ENCODE measurements around the gene ASCC3. TPM values are rescaled to one million over a fixed set of nuclear protein-coding genes. Genes with fewer than 3 reads are reported as not detected.

ASCC3 gene
- total and polyA plus RNA-seq, 3 donors from 2014 or later: 16.1 to 29.3 (median 29.0) TPM

DNA sequence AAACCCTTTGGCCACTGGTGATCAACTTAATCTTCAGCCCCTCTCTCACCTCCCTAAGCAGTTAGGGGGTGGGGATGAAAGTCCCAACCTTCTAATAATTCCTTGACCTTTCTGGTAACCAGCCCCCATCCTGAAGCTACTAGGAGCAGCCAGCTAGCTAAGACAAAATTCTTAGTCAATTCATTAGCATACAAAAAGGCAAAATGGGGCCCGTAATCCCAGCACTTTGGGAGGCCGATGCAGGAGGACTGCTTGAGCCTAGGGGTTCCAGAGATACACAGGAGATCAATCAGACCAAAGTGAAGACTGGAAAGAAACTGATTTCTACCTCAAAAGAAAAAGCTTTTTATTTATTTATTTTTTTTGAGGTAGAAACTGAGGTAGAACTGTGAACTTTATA lies 1.8 kb downstream of the ASCC3 start:
- no peaks in the 10 kb centered on the region for H3K36me3 ChIP-seq (ENCODE audit: low read depth, missing control alignments)
- intact Hi-C loops (cut with DNase I; ENCODE audit: low total_unique reads): no loop called here
- H3K27me3 ChIP-seq: no peaks in the 10 kb centered on the region
- 76 to 90% methylated on average over 2 of the region's 2 CpGs for WGBS, 2 donors
- H3K9me3 ChIP-seq: no peaks in the 10 kb centered on the region
- DNase-seq: no peak
- no peak for TF ChIP-seq POLR2A (IDR thresholded peaks at IDR 0.05)
- TF ChIP-seq, protein P1, sequence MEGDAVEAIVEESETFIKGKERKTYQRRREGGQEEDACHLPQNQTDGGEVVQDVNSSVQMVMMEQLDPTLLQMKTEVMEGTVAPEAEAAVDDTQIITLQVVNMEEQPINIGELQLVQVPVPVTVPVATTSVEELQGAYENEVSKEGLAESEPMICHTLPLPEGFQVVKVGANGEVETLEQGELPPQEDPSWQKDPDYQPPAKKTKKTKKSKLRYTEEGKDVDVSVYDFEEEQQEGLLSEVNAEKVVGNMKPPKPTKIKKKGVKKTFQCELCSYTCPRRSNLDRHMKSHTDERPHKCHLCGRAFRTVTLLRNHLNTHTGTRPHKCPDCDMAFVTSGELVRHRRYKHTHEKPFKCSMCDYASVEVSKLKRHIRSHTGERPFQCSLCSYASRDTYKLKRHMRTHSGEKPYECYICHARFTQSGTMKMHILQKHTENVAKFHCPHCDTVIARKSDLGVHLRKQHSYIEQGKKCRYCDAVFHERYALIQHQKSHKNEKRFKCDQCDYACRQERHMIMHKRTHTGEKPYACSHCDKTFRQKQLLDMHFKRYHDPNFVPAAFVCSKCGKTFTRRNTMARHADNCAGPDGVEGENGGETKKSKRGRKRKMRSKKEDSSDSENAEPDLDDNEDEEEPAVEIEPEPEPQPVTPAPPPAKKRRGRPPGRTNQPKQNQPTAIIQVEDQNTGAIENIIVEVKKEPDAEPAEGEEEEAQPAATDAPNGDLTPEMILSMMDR (IDR thresholded peaks at IDR 0.05): no peak
- H3K27ac ChIP-seq: no peak overlapping the region
- H3K4me1 ChIP-seq: peaks cover 16% of the 10 kb centered on the region
- H3K4me3 ChIP-seq: no peak overlapping the region

DNA sequence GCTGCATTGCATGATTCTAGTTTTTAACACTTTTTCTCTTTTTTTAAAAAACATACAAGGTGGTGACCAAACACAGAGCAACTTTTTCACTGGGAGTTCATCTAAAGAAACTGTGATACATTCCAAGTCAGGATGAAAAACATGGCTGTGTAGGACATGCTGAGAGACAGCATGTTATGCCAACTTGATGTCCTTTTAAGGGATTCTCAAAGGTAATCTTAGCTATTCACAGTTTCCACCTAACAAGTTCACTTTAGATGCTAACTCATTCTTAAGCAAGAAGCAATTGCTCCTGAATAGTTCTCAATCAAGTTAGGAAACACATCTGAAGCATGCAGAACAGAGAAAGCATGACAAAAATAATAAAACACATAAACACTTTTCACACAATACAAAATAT lies 3.3 kb downstream of the ASCC3 start:
- intact Hi-C loops (cut with DNase I; ENCODE audit: low total_unique reads): no loop called here
- DNase-seq: no peak
- Histone ChIP-seq H3K9me3 (no peaks in the 10 kb centered on the region), H3K27ac (no peak overlapping the region), H3K27me3 (no peaks in the 10 kb centered on the region), H3K4me1 (peaks cover 16% of the 10 kb centered on the region), H3K4me3 (no peak overlapping the region), H3K36me3 (ENCODE audit: low read depth, missing control alignments) (no peaks in the 10 kb centered on the region)
- TF ChIP-seq POLR2A (IDR thresholded peaks at IDR 0.05): no peak
- TF ChIP-seq, protein P1 (IDR thresholded peaks at IDR 0.05): no peak

DNA sequence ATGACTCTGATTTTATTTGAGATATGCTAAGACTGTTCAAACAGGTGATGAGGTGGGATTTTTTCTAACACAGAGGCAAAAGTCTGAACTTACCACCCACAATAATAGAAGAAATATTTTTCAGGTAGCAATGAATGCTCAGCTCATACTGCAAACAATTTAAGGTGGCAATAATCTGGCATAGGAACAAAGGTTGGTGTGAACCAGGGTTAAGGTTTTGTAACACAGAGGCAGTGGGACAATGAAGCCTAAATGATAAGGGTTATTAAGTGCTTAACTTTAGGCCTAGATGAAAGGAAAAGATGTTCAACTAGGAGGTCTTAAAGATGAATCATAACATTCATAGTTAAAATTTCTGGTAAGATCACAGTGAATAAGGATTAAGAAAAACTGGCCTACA lies 4.9 kb downstream of the ASCC3 start:
- Histone ChIP-seq H3K27ac (no peak overlapping the region), H3K4me1 (peaks cover 16% of the 10 kb centered on the region), H3K27me3 (no peaks in the 10 kb centered on the region), H3K9me3 (no peaks in the 10 kb centered on the region), H3K4me3 (no peak overlapping the region), H3K36me3 (ENCODE audit: low read depth, missing control alignments) (no peaks in the 10 kb centered on the region)
- TF ChIP-seq, protein P1 (IDR thresholded peaks at IDR 0.05): no peak
- no peak for TF ChIP-seq POLR2A (IDR thresholded peaks at IDR 0.05)
- intact Hi-C loops (cut with DNase I; ENCODE audit: low total_unique reads): no loop called here
- DNase-seq: no peak

DNA sequence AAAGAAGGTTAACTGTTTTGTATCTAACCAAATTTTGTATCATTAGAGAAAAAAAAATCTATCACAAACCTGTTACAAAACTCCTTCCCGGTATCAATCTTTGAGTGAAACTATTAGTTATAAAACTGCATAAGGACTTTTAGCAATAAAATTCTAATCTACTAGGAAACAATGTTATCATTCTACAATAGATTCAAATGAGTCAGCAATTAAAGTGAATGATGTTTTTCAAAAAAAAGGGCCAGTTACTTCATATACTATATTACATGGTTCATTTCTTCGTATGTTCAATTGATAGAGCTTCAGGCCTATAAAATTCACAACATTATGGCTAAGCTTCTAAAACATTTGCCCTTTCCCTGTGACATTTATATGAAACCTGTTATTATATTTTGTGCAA lies 15.6 kb downstream of the ASCC3 start:
- H3K4me3 ChIP-seq: no peak overlapping the region
- DNase-seq: no peak
- WGBS, 2 donors: 74% methylated on average over 2 of the region's 2 CpGs
- no peaks in the 10 kb centered on the region for H3K4me1 ChIP-seq
- H3K36me3 ChIP-seq (ENCODE audit: low read depth, missing control alignments): no peaks in the 10 kb centered on the region
- intact Hi-C loops (cut with DNase I; ENCODE audit: low total_unique reads): no loop called here
- H3K9me3 ChIP-seq: no peaks in the 10 kb centered on the region
- TF ChIP-seq, protein P1 (IDR thresholded peaks at IDR 0.05): no peak
- no peak for TF ChIP-seq POLR2A (IDR thresholded peaks at IDR 0.05)
- no peaks in the 10 kb centered on the region for H3K27me3 ChIP-seq
- H3K27ac ChIP-seq: no peak overlapping the region

DNA sequence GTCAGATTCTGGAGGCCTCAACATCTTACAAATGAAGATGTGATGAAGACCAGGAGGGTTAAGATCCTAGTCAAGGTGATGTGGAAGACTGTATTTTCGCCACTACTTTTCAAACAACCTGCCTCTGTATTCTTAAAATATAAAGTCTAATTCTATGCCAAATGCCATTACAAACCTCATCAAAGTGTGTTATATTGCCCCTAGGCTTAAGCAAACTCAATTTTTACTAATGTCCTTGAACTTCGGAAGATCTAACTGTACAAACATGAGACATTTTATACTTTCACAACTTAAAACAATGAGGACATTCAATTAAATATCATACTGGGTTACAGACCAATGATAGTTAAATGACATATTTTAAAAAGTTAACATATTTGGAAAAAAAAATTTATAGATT lies 19.1 kb downstream of the ASCC3 start:
- DNase-seq: no peak
- Histone ChIP-seq H3K4me3 (no peak overlapping the region), H3K27me3 (no peaks in the 10 kb centered on the region), H3K36me3 (ENCODE audit: low read depth, missing control alignments) (no peaks in the 10 kb centered on the region), H3K9me3 (no peaks in the 10 kb centered on the region), H3K27ac (no peak overlapping the region), H3K4me1 (no peaks in the 10 kb centered on the region)
- TF ChIP-seq POLR2A (IDR thresholded peaks at IDR 0.05): no peak
- TF ChIP-seq, protein P1 (IDR thresholded peaks at IDR 0.05): no peak
- 80 to 87% methylated on average over 2 of the region's 2 CpGs for WGBS, 2 donors
- intact Hi-C loops (cut with DNase I; ENCODE audit: low total_unique reads): no loop called here

Data from testis (tissue), 3 donors.